B cell (primary cell): Measurements from ENCODE around the gene DNAJC1. TPM values are rescaled to one million over a fixed set of nuclear protein-coding genes. Genes with fewer than 3 reads are reported as not detected.

Source experiments
- ATAC-seq: fragments of 200-7000 bp; cut with Tn5 transposase; one replicate; pipeline ENCODE4 v1.10.0; 2021; ENCODE audit warnings: low read depth, mild to moderate bottlenecking, moderate number of reproducible peaks, moderate library complexity
- CTCF ChIA-PET: fragments of 350-600 bp; sonication (Branson Sonifier 250); formaldehyde crosslinking; loops from one replicate; lab custom pipeline; 2021; ENCODE audit warnings: antibody characterized with exemption, inconsistent platforms; lab: Charles Lee
- POLR2A ChIA-PET: fragments of 350-600 bp; sonication (Branson Sonifier 250); formaldehyde crosslinking; loops from one replicate; lab custom pipeline; 2021; ENCODE audit warnings: antibody characterized with exemption; lab: Charles Lee
- DNase-seq: peaks from one replicate; pipeline ENCODE4 v3.0.0; 2013
- H2AFZ ChIP-seq: 2 replicates; pipeline ENCODE4 v1.6.1; 2012; ENCODE audit warnings: mild to moderate bottlenecking, low read depth, low read length; ENCODE audit not compliant: insufficient read depth, poor library complexity, severe bottlenecking
- H3K27ac ChIP-seq, 2 donors: 1 replicate in 1 of 2; 2 replicates in 1 of 2; pipeline ENCODE4 v1.5.1; 2012 to 2013; ENCODE audit warnings: low read length in 2 of 2, mild to moderate bottlenecking in 2 of 2, moderate library complexity in 1 of 2
- H3K27me3 ChIP-seq, 4 experiments: fragments of 200-600 bp in 1 of 4; sonication (generic) in 1 of 4; replicated peaks in 1 of 4; 1 replicate in 2 of 4; 2 replicates in 2 of 4; pipeline versions ENCODE4 v1.6.1 to v1.7.0; 2013 to 2016; ENCODE audit warnings: low read length in 3 of 4, mild to moderate bottlenecking in 2 of 4, mixed read lengths in 1 of 4, moderate library complexity in 1 of 4; ENCODE audit not compliant: insufficient read depth in 4 of 4, control insufficient read depth in 3 of 4; ENCODE audit errors: control extremely low read depth in 1 of 4
- H3K36me3 ChIP-seq, 2 experiments: replicated peaks in 1 of 2; 1 replicate in 1 of 2; 2 replicates in 1 of 2; pipeline versions ENCODE4 v1.6.1 to v1.7.1; 2013; ENCODE audit warnings: low read length in 1 of 2; ENCODE audit not compliant: insufficient read depth in 2 of 2, control insufficient read depth in 1 of 2; ENCODE audit errors: control extremely low read depth in 1 of 2, extremely low read depth in 1 of 2
- H3K4me1 ChIP-seq, 2 donors: fragments of 200-600 bp in 1 of 2; sonication (generic) in 1 of 2; 1 replicate in 1 of 2; 2 replicates in 1 of 2; pipeline versions ENCODE4 v1.5.1 to v1.6.1; 2013 to 2017; ENCODE audit warnings: low read length in 2 of 2; ENCODE audit not compliant: control insufficient read depth in 2 of 2, insufficient read depth in 2 of 2
- H3K4me2 ChIP-seq: replicated peaks from 2 replicates; pipeline ENCODE3; 2012; ENCODE audit warnings: mild to moderate bottlenecking, low read depth, low read length; ENCODE audit not compliant: poor library complexity, severe bottlenecking
- H3K4me3 ChIP-seq, 5 experiments: fragments of 200-600 bp in 1 of 5; sonication (generic) in 1 of 5; 1 replicate in 3 of 5; 2 replicates in 2 of 5; pipeline versions ENCODE4 v1.5.1 to v1.7.0; 2011 to 2016; ENCODE audit warnings: low read length in 4 of 5, mild to moderate bottlenecking in 4 of 5, low read depth in 2 of 5, control low read depth in 1 of 5, moderate library complexity in 1 of 5; ENCODE audit not compliant: insufficient read depth in 1 of 5; ENCODE audit errors: control extremely low read depth in 1 of 5, extremely low read depth in 1 of 5
- H3K79me2 ChIP-seq: fragments of 200-600 bp; sonication (generic); one replicate; pipeline ENCODE4 v1.6.0; 2016; ENCODE audit warnings: low read length; ENCODE audit not compliant: control insufficient read depth, insufficient read depth
- H3K9ac ChIP-seq: fragments of 200-600 bp; sonication (generic); 2 replicates; pipeline ENCODE4 v1.6.1; 2017; ENCODE audit warnings: mild to moderate bottlenecking, low read length, moderate library complexity
- H3K9me3 ChIP-seq, 3 donors: one replicate each; pipeline versions ENCODE4 v1.6.1 to v1.7.1; 2013; ENCODE audit warnings: low read length in 2 of 3; ENCODE audit not compliant: control insufficient read depth in 2 of 3, insufficient read depth in 1 of 3; ENCODE audit errors: control extremely low read depth in 1 of 3
- H4K20me1 ChIP-seq: 2 replicates; pipeline ENCODE4 v1.6.0; 2012; ENCODE audit warnings: mild to moderate bottlenecking, low read length; ENCODE audit not compliant: insufficient read depth, control insufficient read depth, poor library complexity, severe bottlenecking
- H3K27ac Mint-ChIP-seq: one replicate; pipeline ENCODE4 v1.8.0; 2021; ENCODE audit warnings: mixed read lengths
- H3K27me3 Mint-ChIP-seq: one replicate; pipeline ENCODE4 v1.8.0; 2021; ENCODE audit warnings: mixed read lengths
- H3K4me1 Mint-ChIP-seq: one replicate; pipeline ENCODE4 v1.8.0; 2021; ENCODE audit warnings: mixed read lengths
- H3K4me3 Mint-ChIP-seq: one replicate; pipeline ENCODE4 v1.8.0; 2021; ENCODE audit warnings: mixed read lengths
- H3K9me3 Mint-ChIP-seq: one replicate; pipeline ENCODE4 v1.8.0; 2022; ENCODE audit warnings: mixed read lengths; ENCODE audit not compliant: insufficient read depth
- EZH2 ChIP-seq: IDR thresholded peaks from 2 replicates; pipeline ENCODE4 v1.6.1; 2012; ENCODE audit warnings: borderline replicate concordance, low read depth, mild to moderate bottlenecking, moderate library complexity, low read length; ENCODE audit not compliant: insufficient read depth, poor library complexity, severe bottlenecking
- WGBS: methylation state at CpG from one replicate; pipeline ENCODE4 v1.1.5; 2013; ENCODE audit warnings: missing lambda C conversion rate; ENCODE audit not compliant: insufficient coverage; 5-methylcytosine and 5-hydroxymethylcytosine counted together
- intact Hi-C: fragments of 100-400 bp; cut with micrococcal nuclease; formaldehyde crosslinking; loops from one replicate; pipeline ENCODE4 v1.10.0; 2022
- polyA plus RNA-seq: library from polyadenylated mRNA; depleted of rRNA; stranded (reverse); fragments of >200 nt; gene quantifications from 2 replicates; pipeline ENCODE4 v1.2.3, GENCODE V29; 2012
- total RNA-seq, 2 donors: library from RNA; stranded (reverse); fragments of 120-200 nt in 1 of 2; gene quantifications; 1 replicate in 1 of 2; 2 replicates in 1 of 2; pipeline versions ENCODE4 v1.2.3 to v1.2.4, GENCODE V29; 2013 to 2022
- TF ChIP-seq, protein P1 (sequence below): fragments of 200-600 bp; IDR thresholded peaks from one replicate; pipeline ENCODE4 v1.8.0; 2022; ENCODE audit warnings: antibody characterized with exemption, mild to moderate bottlenecking

DNAJC1 gene
- total and polyA plus RNA-seq, 2 donors (not counting 1 experiment from before 2014, with no cell fraction given): 9.4 to 15.4 TPM

DNA sequence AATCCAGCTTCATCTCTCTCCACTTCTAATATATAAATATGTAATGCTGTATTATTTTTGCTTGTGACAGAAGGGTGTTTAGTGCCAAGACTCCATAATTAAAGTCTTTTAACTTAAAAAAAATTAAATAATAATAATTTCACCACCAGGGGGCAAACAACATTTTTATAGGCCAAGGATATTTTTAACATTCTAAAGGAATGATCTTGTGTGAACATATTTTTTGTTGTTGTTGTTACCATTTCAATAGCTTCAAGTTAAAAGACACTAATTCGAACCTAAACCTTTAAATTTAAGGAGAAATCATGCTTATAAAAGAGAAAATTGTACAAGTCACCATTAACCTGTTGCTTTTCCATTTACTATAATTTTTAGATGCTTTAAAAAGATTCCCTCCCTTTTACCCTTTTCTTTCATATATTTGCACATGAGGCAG is 7.5 kb upstream of the DNAJC1 start:
- no peaks in the 10 kb centered on the region for H3K9me3 ChIP-seq
- intact Hi-C loops: loop anchor here (1.0 kb wide), 3 partner anchors 410 to 1057 kb away; no protein-coding TSS in a partner anchor
- no peak overlapping the region for H3K4me3 ChIP-seq
- no peaks in the 10 kb centered on the region for H3K27me3 Mint-ChIP-seq
- no peak overlapping the region for H2AFZ ChIP-seq
- no peak overlapping the region for H3K4me3 Mint-ChIP-seq
- TF ChIP-seq, protein P1, sequence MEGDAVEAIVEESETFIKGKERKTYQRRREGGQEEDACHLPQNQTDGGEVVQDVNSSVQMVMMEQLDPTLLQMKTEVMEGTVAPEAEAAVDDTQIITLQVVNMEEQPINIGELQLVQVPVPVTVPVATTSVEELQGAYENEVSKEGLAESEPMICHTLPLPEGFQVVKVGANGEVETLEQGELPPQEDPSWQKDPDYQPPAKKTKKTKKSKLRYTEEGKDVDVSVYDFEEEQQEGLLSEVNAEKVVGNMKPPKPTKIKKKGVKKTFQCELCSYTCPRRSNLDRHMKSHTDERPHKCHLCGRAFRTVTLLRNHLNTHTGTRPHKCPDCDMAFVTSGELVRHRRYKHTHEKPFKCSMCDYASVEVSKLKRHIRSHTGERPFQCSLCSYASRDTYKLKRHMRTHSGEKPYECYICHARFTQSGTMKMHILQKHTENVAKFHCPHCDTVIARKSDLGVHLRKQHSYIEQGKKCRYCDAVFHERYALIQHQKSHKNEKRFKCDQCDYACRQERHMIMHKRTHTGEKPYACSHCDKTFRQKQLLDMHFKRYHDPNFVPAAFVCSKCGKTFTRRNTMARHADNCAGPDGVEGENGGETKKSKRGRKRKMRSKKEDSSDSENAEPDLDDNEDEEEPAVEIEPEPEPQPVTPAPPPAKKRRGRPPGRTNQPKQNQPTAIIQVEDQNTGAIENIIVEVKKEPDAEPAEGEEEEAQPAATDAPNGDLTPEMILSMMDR: peak; percentile 83
- no peak for TF ChIP-seq EZH2
- H3K9ac ChIP-seq: no peak overlapping the region
- no peaks in the 10 kb centered on the region for H3K9me3 Mint-ChIP-seq
- no CpG with 5 or more reads among the region's 1 CpG for WGBS
- H3K4me2 ChIP-seq: no peak overlapping the region
- POLR2A ChIA-PET: no interaction called here
- no peak overlapping the region for H3K27ac Mint-ChIP-seq
- CTCF ChIA-PET: interaction anchor here (0.6 to 10.8 kb wide), 16 partner anchors 9 to 979 kb away, joined by 3 to 103 read pairs (median 4); no protein-coding TSS in a partner anchor
- no peak for ATAC-seq
- H3K4me1 Mint-ChIP-seq: peaks cover 5% of the 10 kb centered on the region
- no peak overlapping the region for H3K27ac ChIP-seq
- no peaks in the 10 kb centered on the region for H3K27me3 ChIP-seq
- peaks cover 0 to 3% of the 10 kb centered on the region in 2 donors for H3K4me1 ChIP-seq
- no peaks in the 10 kb centered on the region for H4K20me1 ChIP-seq
- no peaks in the 10 kb centered on the region for H3K79me2 ChIP-seq
- no peaks in the 10 kb centered on the region for H3K36me3 ChIP-seq
- peak; percentile 39 for DNase-seq

DNA sequence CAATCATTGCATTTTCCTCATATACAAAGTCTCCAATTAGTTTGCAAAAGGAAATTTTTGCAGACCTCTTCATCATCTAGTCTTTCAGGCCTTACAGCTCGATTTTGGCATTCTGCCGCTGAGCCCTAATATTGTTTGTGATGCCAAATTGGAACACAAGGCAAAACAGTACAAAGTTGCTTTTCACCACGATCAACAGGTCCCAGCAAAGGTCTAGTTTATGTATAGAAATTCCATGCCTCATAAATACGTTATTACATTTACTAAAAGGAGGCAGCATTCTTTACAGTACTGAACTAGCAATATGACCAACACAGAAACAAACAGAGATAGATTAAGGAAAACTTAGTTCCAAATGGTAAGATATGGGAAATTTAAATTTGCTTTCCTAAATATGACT is 7.0 kb upstream of the DNAJC1 start:
- no peaks in the 10 kb centered on the region for H3K79me2 ChIP-seq
- no peaks in the 10 kb centered on the region for H3K36me3 ChIP-seq
- DNase-seq (no peak), ATAC-seq (no peak)
- no peak overlapping the region for H3K9ac ChIP-seq
- Mint-ChIP-seq H3K27ac (no peak overlapping the region), H3K27me3 (no peaks in the 10 kb centered on the region), H3K9me3 (no peaks in the 10 kb centered on the region), H3K4me1 (peaks cover 9% of the 10 kb centered on the region), H3K4me3 (no peak overlapping the region)
- H3K4me2 ChIP-seq: no peak overlapping the region
- WGBS: no CpG with 5 or more reads among the region's 4 CpGs
- TF ChIP-seq EZH2: no peak
- TF ChIP-seq, protein P1: no peak
- ChIA-PET POLR2A (no interaction called here), CTCF (interaction anchor here (1.1 to 10.8 kb wide), 9 partner anchors 9 to 979 kb away, joined by 3 to 103 read pairs (median 7); no protein-coding TSS in a partner anchor)
- peaks cover 4 to 8% of the 10 kb centered on the region in 2 donors for H3K4me1 ChIP-seq
- no peak overlapping the region for H3K4me3 ChIP-seq
- no peaks in the 10 kb centered on the region for H3K27me3 ChIP-seq
- H3K27ac ChIP-seq: no peak overlapping the region
- intact Hi-C loops: loop anchor here (1.0 kb wide), 1 partner anchor 411 kb away; no protein-coding TSS in a partner anchor
- no peak overlapping the region for H2AFZ ChIP-seq
- no peaks in the 10 kb centered on the region for H3K9me3 ChIP-seq
- H4K20me1 ChIP-seq: no peaks in the 10 kb centered on the region
